ENCODE data around the gene TOR4A.
A peak's percentile ranks its signal among the peaks of the same experiment; 100 is the strongest.

The TOR4A gene

DNA sequence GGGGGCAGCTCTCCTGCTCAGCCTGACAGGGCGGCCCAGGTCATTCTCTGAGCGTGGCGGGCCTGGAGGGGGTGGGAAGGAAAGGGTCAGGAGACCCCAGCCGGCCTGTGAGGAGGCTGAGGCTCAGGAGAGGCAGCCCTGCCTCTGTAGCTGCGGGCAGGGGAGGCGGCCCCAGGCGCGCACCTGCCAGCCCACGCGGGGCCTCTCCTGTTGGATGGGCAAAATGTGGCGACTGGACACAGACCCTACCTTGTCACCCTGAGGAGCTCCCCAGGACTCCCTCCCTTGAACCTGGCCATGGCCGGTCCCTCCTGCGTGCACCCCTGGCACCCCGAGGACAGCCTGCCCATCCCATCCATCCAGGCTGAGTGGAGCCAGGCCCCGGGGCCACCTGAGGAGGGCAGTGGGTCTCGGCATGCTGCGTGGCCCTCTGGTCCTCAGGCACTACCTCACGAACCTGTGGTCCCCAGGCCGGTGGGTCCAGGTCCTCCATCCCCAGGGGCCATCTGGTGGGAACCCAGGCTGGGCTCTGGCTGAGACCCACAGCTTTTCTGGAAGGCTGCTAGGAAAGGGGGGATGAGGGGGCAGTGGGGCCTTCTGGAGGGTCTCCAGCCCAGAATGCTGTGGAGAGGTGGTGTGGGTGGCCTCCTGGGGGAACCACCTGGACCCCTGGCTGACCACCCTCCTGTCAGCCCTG lies 39.6 kb downstream of the TOR4A start:
- H3K27me3 ChIP-seq (ENCODE audit: control insufficient read depth in 3 of 3, insufficient read depth in 3 of 3, low read depth in 1 of 3, low read length in 3 of 3), result no peaks in the 10 kb centered on the region
- WGBS, 2 donors (ENCODE audit: extremely low coverage in 2 of 2, insufficient read length in 2 of 2, insufficient replicate concordance in 1 of 2), result no CpG with 5 or more reads among the region's 19 CpGs

GRCh38 chr9:137317718-137318511 lies 40.4 kb downstream of the TOR4A start:
- Histone ChIP-seq H3K27me3 (ENCODE audit: control insufficient read depth in 3 of 3, insufficient read depth in 3 of 3, low read depth in 1 of 3, low read length in 3 of 3) (no peaks in the 10 kb centered on the region), H4K91ac (ENCODE audit: low read depth, low read length, poor library complexity) (peak overlapping the region; percentile 72), H3K4me1 (ENCODE audit: control insufficient read depth in 2 of 2, insufficient read depth in 1 of 2, low read depth in 1 of 2, low read length in 2 of 2) (peaks cover 43 to 44% of the 10 kb centered on the region in 2 donors), H2BK15ac (ENCODE audit: low read length) (peak overlapping the region; percentile 100), H2AK5ac (ENCODE audit: low read depth, low read length) (peak overlapping the region; percentile 100), H2BK12ac (ENCODE audit: low read length) (peak overlapping the region; percentile 99), H3K14ac (ENCODE audit: low read length) (no peak overlapping the region), H3K18ac (ENCODE audit: low read length) (peak overlapping the region; percentile 100), H3K27ac (replicated peaks; ENCODE audit: low read length) (no peak overlapping the region), H2BK120ac (ENCODE audit: low read depth, low read length) (peak overlapping the region; percentile 100), H3K79me1 (ENCODE audit: low read depth, low read length) (peaks cover 4% of the 10 kb centered on the region), H3K23ac (ENCODE audit: low read depth, low read length, poor library complexity) (peak overlapping the region; percentile 89), H3K36me3 (replicated peaks in 1 of 2; ENCODE audit: control insufficient read depth in 2 of 2, insufficient read depth in 2 of 2, low read length in 2 of 2) (no peaks in the 10 kb centered on the region), H3K4me3 (ENCODE audit: low read length in 2 of 2) (no peak overlapping the region), H2BK5ac (ENCODE audit: low read length) (peak overlapping the region; percentile 99), H3K9me3 (replicated peaks in 1 of 2; ENCODE audit: control insufficient read depth in 2 of 2, insufficient read depth in 1 of 2, low read depth in 1 of 2, low read length in 2 of 2) (peaks cover 0 to 6% of the 10 kb centered on the region in 2 donors), H3K4me2 (ENCODE audit: insufficient read depth, low read length, poor library complexity, severe bottlenecking) (no peak overlapping the region), H3K4ac (ENCODE audit: low read length) (peak overlapping the region; percentile 99), H3K9ac (ENCODE audit: low read depth, low read length, poor library complexity) (no peak overlapping the region), H2AFZ (ENCODE audit: low read length) (no peak overlapping the region), H4K8ac (ENCODE audit: low read depth, low read length) (no peak overlapping the region)
- no peak for DNase-seq (ENCODE audit: low spot score)
- WGBS, 2 donors (ENCODE audit: extremely low coverage in 2 of 2, insufficient read length in 2 of 2, insufficient replicate concordance in 1 of 2), result no CpG with 5 or more reads among the region's 24 CpGs

More for the DNA sequence above, 39.6 kb downstream of the TOR4A start:
- Histone ChIP-seq H3K4me3 (ENCODE audit: low read length in 2 of 2) (no peak overlapping the region), H3K4ac (ENCODE audit: low read length) (peak overlapping the region; percentile 99), H3K23ac (ENCODE audit: low read depth, low read length, poor library complexity) (peak overlapping the region; percentile 89), H3K27ac (replicated peaks; ENCODE audit: low read length) (peak overlapping the region; percentile 46), H4K91ac (ENCODE audit: low read depth, low read length, poor library complexity) (peak overlapping the region; percentile 98), H2BK12ac (ENCODE audit: low read length) (peak overlapping the region; percentile 99), H2AFZ (ENCODE audit: low read length) (no peak overlapping the region), H2BK120ac (ENCODE audit: low read depth, low read length) (peak overlapping the region; percentile 100), H3K9ac (ENCODE audit: low read depth, low read length, poor library complexity) (peak overlapping the region; percentile 60), H3K14ac (ENCODE audit: low read length) (peak overlapping the region; percentile 84), H3K9me3 (replicated peaks in 1 of 2; ENCODE audit: control insufficient read depth in 2 of 2, insufficient read depth in 1 of 2, low read depth in 1 of 2, low read length in 2 of 2) (peaks cover 0 to 4% of the 10 kb centered on the region in 2 donors), H2AK5ac (ENCODE audit: low read depth, low read length) (peak overlapping the region; percentile 100), H3K4me2 (ENCODE audit: insufficient read depth, low read length, poor library complexity, severe bottlenecking) (peak overlapping the region; percentile 2), H2BK15ac (ENCODE audit: low read length) (peak overlapping the region; percentile 100), H2BK5ac (ENCODE audit: low read length) (peak overlapping the region; percentile 99), H4K8ac (ENCODE audit: low read depth, low read length) (peak overlapping the region; percentile 96), H3K36me3 (replicated peaks in 1 of 2; ENCODE audit: control insufficient read depth in 2 of 2, insufficient read depth in 2 of 2, low read length in 2 of 2) (no peaks in the 10 kb centered on the region), H3K79me1 (ENCODE audit: low read depth, low read length) (peaks cover 4% of the 10 kb centered on the region), H3K18ac (ENCODE audit: low read length) (peak overlapping the region; percentile 100), H3K4me1 (ENCODE audit: control insufficient read depth in 2 of 2, insufficient read depth in 1 of 2, low read depth in 1 of 2, low read length in 2 of 2) (peaks cover 43 to 44% of the 10 kb centered on the region in 2 donors)
- DNase-seq (ENCODE audit: low spot score), result no peak

- H3K4me2 ChIP-seq (ENCODE audit: insufficient read depth, low read length, poor library complexity, severe bottlenecking), result no peak overlapping the region
- peak overlapping the region; percentile 98 for H2BK15ac ChIP-seq (ENCODE audit: low read length)
- peaks cover 0 to 6% of the 10 kb centered on the region in 2 donors for H3K9me3 ChIP-seq (replicated peaks in 1 of 2; ENCODE audit: control insufficient read depth in 2 of 2, insufficient read depth in 1 of 2, low read depth in 1 of 2, low read length in 2 of 2)
- no peak overlapping the region for H3K27ac ChIP-seq (replicated peaks; ENCODE audit: low read length)
- peak overlapping the region; percentile 72 for H4K8ac ChIP-seq (ENCODE audit: low read depth, low read length)
- peaks cover 4% of the 10 kb centered on the region for H3K79me1 ChIP-seq (ENCODE audit: low read depth, low read length)
- peak overlapping the region; percentile 98 for H2BK12ac ChIP-seq (ENCODE audit: low read length)
- peak overlapping the region; percentile 70 for H3K9ac ChIP-seq (ENCODE audit: low read depth, low read length, poor library complexity)
- H3K4ac ChIP-seq (ENCODE audit: low read length), result peak overlapping the region; percentile 76
- no peak overlapping the region for H3K23ac ChIP-seq (ENCODE audit: low read depth, low read length, poor library complexity)
- no CpG with 5 or more reads among the region's 18 CpGs for WGBS, 2 donors (ENCODE audit: extremely low coverage in 2 of 2, insufficient read length in 2 of 2, insufficient replicate concordance in 1 of 2)
- H3K4me1 ChIP-seq (ENCODE audit: control insufficient read depth in 2 of 2, insufficient read depth in 1 of 2, low read depth in 1 of 2, low read length in 2 of 2), result peaks cover 39 to 40% of the 10 kb centered on the region in 2 donors
- no peak for DNase-seq (ENCODE audit: low spot score)
- peak overlapping the region; percentile 100 for H2BK120ac ChIP-seq (ENCODE audit: low read depth, low read length)
- peak overlapping the region; percentile 100 for H3K18ac ChIP-seq (ENCODE audit: low read length)
- peak overlapping the region; percentile 56 for H3K14ac ChIP-seq (ENCODE audit: low read length)
- H4K91ac ChIP-seq (ENCODE audit: low read depth, low read length, poor library complexity), result peak overlapping the region; percentile 85
- peak overlapping the region; percentile 100 for H2AK5ac ChIP-seq (ENCODE audit: low read depth, low read length)
- H3K27me3 ChIP-seq (ENCODE audit: control insufficient read depth in 3 of 3, insufficient read depth in 3 of 3, low read depth in 1 of 3, low read length in 3 of 3), result no peaks in the 10 kb centered on the region
- peak overlapping the region; percentile 32 for H2AFZ ChIP-seq (ENCODE audit: low read length)
- H2BK5ac ChIP-seq (ENCODE audit: low read length), result peak overlapping the region; percentile 99
- no peaks in the 10 kb centered on the region for H3K36me3 ChIP-seq (replicated peaks in 1 of 2; ENCODE audit: control insufficient read depth in 2 of 2, insufficient read depth in 2 of 2, low read length in 2 of 2)
- H3K4me3 ChIP-seq (ENCODE audit: low read length in 2 of 2), result no peak overlapping the region
These were observed 41.1 kb downstream of the TOR4A start for GRCh38 chr9:137318602-137319001.
